K562 (cell line): ENCODE data around the gene ZMIZ1. TPM values are rescaled to one million over a fixed set of nuclear protein-coding genes. Genes with fewer than 3 reads are reported as not detected.

Experiments used
- ATAC-seq: fragments of 200-7000 bp; cut with Tn5 transposase; 3 replicates; pipeline ENCODE4 v1.9.1; 2020; ENCODE audit warnings: moderate library complexity
- BruUV-seq: library from RNA; stranded (reverse); fragments of 400-500 nt; replicated peaks from 2 replicates; lab custom pipeline; 2021; lab: Mats Ljungman, UMichigan
- CTCF ChIA-PET: fragments of 300-600 bp; formaldehyde crosslinking; extraction: SDS; loops from one replicate; lab custom pipeline; 2021; ENCODE audit warnings: low intra/inter-chr PET ratio; lab: Yijun Ruan, JAX
- POLR2A ChIA-PET: fragments of 300-600, 350-650 bp; sonication (Branson Sonifier 250); formaldehyde crosslinking; extraction: SDS; loops from one replicate; lab custom pipeline; 2021; ENCODE audit warnings: antibody characterized with exemption, inconsistent platforms; lab: Yijun Ruan, JAX
- DNase-seq, 4 experiments: peaks; one replicate each; pipeline versions ENCODE4 v3.0.0 to v3.0.0-alpha.2; 2011 to 2018; ENCODE audit warnings: low spot score in 3 of 4, mixed read lengths in 3 of 4; ENCODE audit errors: extremely low read depth in 1 of 4
- FAIRE-seq: peaks from 2 replicates; lab custom pipeline; 2011; peaks lifted over from hg19 to GRCh38; lab: Jason Lieb, UNC
- H2AFZ ChIP-seq: 2 replicates; pipeline ENCODE4 v1.6.0; 2011; ENCODE audit warnings: low read depth, low read length, control low read depth, inconsistent platforms
- H3K27ac ChIP-seq: fragments of 200-600 bp; 3 replicates; pipeline ENCODE4 v1.8.0; 2011; ENCODE audit warnings: low read depth, mild to moderate bottlenecking, control low read depth, inconsistent platforms, low read length, moderate library complexity, mixed read lengths; ENCODE audit errors: extremely low read depth
- H3K27me3 ChIP-seq, 2 experiments: fragments of 300-600 bp in 1 of 2; 2 replicates in 1 of 2; 3 replicates in 1 of 2; pipeline versions ENCODE4 v1.6.0 to v1.8.0; 2011; ENCODE audit warnings: inconsistent platforms in 2 of 2, low read length in 2 of 2, mild to moderate bottlenecking in 1 of 2, mixed read lengths in 1 of 2, moderate library complexity in 1 of 2; ENCODE audit not compliant: control insufficient read depth in 2 of 2, insufficient read depth in 2 of 2
- H3K36me3 ChIP-seq: fragments of 300-600 bp; 3 replicates; pipeline ENCODE4 v1.8.0; 2011; ENCODE audit warnings: mild to moderate bottlenecking, low read length, inconsistent platforms; ENCODE audit not compliant: control insufficient read depth, insufficient read depth
- H3K4me1 ChIP-seq, 2 experiments: fragments of 200-600 bp in 1 of 2; replicated peaks in 1 of 2; 2 replicates in 1 of 2; 3 replicates in 1 of 2; pipeline versions ENCODE4 v1.5.1 to v1.8.0; 2011; ENCODE audit warnings: inconsistent platforms in 2 of 2, low read length in 2 of 2, mild to moderate bottlenecking in 1 of 2, mixed read lengths in 1 of 2, moderate library complexity in 1 of 2; ENCODE audit not compliant: control insufficient read depth in 2 of 2, insufficient read depth in 2 of 2
- H3K4me2 ChIP-seq: 2 replicates; pipeline ENCODE4 v1.6.1; 2011; ENCODE audit warnings: low read length, control low read depth, inconsistent platforms, mixed read lengths; ENCODE audit not compliant: insufficient read depth
- H3K4me3 ChIP-seq: fragments of 200-600 bp; sonication (generic), shearing (Covaris generic); 2 replicates; pipeline ENCODE4 v1.5.1; 2016; ENCODE audit warnings: control low read depth, inconsistent platforms
- H3K79me2 ChIP-seq: fragments of 200-600 bp; 3 replicates; pipeline ENCODE4 v1.8.0; 2011; ENCODE audit warnings: low read length, inconsistent platforms; ENCODE audit not compliant: control insufficient read depth, insufficient read depth
- H3K9ac ChIP-seq, 2 experiments: 2 replicates each; pipeline versions ENCODE4 v1.6.0 to v1.6.1; 2011; ENCODE audit warnings: low read depth in 2 of 2, low read length in 2 of 2, control low read depth in 1 of 2, inconsistent platforms in 1 of 2, mild to moderate bottlenecking in 1 of 2, mixed read lengths in 1 of 2; ENCODE audit not compliant: insufficient read depth in 1 of 2
- H3K9me1 ChIP-seq: one replicate; pipeline ENCODE4 v1.6.0; 2011; ENCODE audit warnings: inconsistent platforms, mild to moderate bottlenecking, low read length, moderate library complexity; ENCODE audit not compliant: control insufficient read depth, insufficient read depth
- H3K9me3 ChIP-seq: replicated peaks from 2 replicates; pipeline ENCODE4 v1.5.1; 2011; ENCODE audit warnings: low read depth, low read length, inconsistent platforms; ENCODE audit not compliant: control insufficient read depth, insufficient read depth
- H4K20me1 ChIP-seq: replicated peaks from 2 replicates; pipeline ENCODE4 v1.6.1; 2011; ENCODE audit warnings: low read length, inconsistent platforms, mixed read lengths; ENCODE audit not compliant: control insufficient read depth, insufficient read depth
- CREM ChIP-seq: IDR thresholded peaks from 2 replicates; pipeline ENCODE4 v1.6.1; 2014; ENCODE audit warnings: antibody characterized with exemption, low read depth
- EHMT2 ChIP-seq: fragments of 450-650 bp; IDR thresholded peaks from 2 replicates; pipeline ENCODE4 v1.6.1; 2018; ENCODE audit warnings: antibody characterized with exemption
- HBP1 ChIP-seq: fragments of 450-650 bp; formaldehyde crosslinking; IDR thresholded peaks from 2 replicates; pipeline ENCODE4 v1.4.0; 2022; ENCODE audit warnings: missing genetic modification characterization
- HIVEP1 ChIP-seq: fragments of 250-450 bp; sonication (Bioruptor Pico); IDR thresholded peaks from 2 replicates; pipeline ENCODE4 v1.4.0; 2020; ENCODE audit warnings: mild to moderate bottlenecking
- HNRNPLL ChIP-seq: fragments of 200-400 bp; formaldehyde crosslinking; IDR thresholded peaks from 2 replicates; pipeline ENCODE4 v1.6.1; 2017; ENCODE audit warnings: low read length, low read depth, mild to moderate bottlenecking; ENCODE audit not compliant: poor library complexity, severe bottlenecking
- MBD2 ChIP-seq: sonication (generic); IDR thresholded peaks from 2 replicates; pipeline ENCODE4 v1.6.1; 2016; ENCODE audit warnings: low read depth, borderline replicate concordance
- ZNF140 ChIP-seq: fragments of 250-450 bp; sonication (Bioruptor Pico); IDR thresholded peaks from 2 replicates; pipeline ENCODE4 v1.8.0; 2021; ENCODE audit warnings: moderate library complexity, mild to moderate bottlenecking, inconsistent platforms
- ZNF766 ChIP-seq: fragments of 200-800 bp; sonication (Bioruptor generic); conservative IDR thresholded peaks from 2 replicates; pipeline ENCODE4 v1.6.1; 2016; ENCODE audit warnings: missing genetic modification characterization, missing compliant biosample characterization
- WGBS: fragments of 100-300 bp; shearing (Covaris generic); methylation state at CpG from one replicate; pipeline ENCODE4 v1.1.6; 2016; ENCODE audit warnings: low coverage, mixed read lengths; ENCODE audit not compliant: insufficient coverage; ENCODE audit errors: missing lambda C conversion rate; 5-methylcytosine and 5-hydroxymethylcytosine counted together
- in situ Hi-C: fragments of 300-500 bp; cut with MboI; formaldehyde crosslinking; loops from 4 replicates; pipeline ENCODE4 v1.15.0; 2018; ENCODE audit warnings: inconsistent platforms, mixed read lengths
- intact Hi-C: fragments of 100-400 bp; cut with micrococcal nuclease; formaldehyde crosslinking; loops from 2 replicates; pipeline ENCODE4 v1.14.2; 2022
- polyA plus RNA-seq, 8 experiments: library from polyadenylated mRNA; depleted of rRNA in 4 of 8; stranded (reverse) in 5 of 8; unstranded in 3 of 8; fragments of >200 nt; fragmentation: Nextera tagmentation in 2 of 8; fragmentation: Illumina TruSeq in 1 of 8; extraction: Ambion mirVana in 2 of 8; extraction: Trizol in 1 of 8; gene quantifications; 2 replicates each; pipeline versions ENCODE4 v1.2.1 to v1.2.3, GENCODE V29; 2011 to 2014; ENCODE audit warnings: inconsistent platforms in 1 of 8, missing spikeins in 1 of 8
- total RNA-seq, 7 experiments: library from RNA; depleted of rRNA in 6 of 7; stranded (reverse); fragments of >200 nt in 6 of 7; fragmentation: Illumina TruSeq in 2 of 7; extraction: Trizol in 2 of 7; gene quantifications; 2 replicates each; pipeline versions ENCODE4 v1.2.1 to v1.2.3, GENCODE V29; 2011 to 2021; ENCODE audit warnings: low replicate concordance in 1 of 7

ZMIZ1 gene
- total and polyA plus RNA-seq, 9 of the 15 experiments (the other 6 are each of a cell fraction or from before 2014, with no cell fraction given) = 1.0 to 37.3 (median 4.3) TPM

GRCh38 chr10:79140085-79140793 lies 71.5 kb downstream of the ZMIZ1 start:
- Histone ChIP-seq H4K20me1 (no peaks in the 10 kb centered on the region), H3K4me3 (no peak overlapping the region), H3K9ac (no peak overlapping the region), H3K79me2 (peaks cover 14% of the 10 kb centered on the region), H3K4me2 (no peak overlapping the region), H3K36me3 (peaks cover 43% of the 10 kb centered on the region; the same call in 2 of the 3 replicates), H2AFZ (no peak overlapping the region), H3K9me1 (peaks cover 3% of the 10 kb centered on the region), H3K4me1 (peaks cover 58 to 67% of the 10 kb centered on the region in 2 experiments), H3K27me3 (no peaks in the 10 kb centered on the region), H3K27ac (no peak overlapping the region), H3K9me3 (no peaks in the 10 kb centered on the region)
- ATAC-seq (no peak), DNase-seq (no peak), FAIRE-seq (peak; percentile 15)
- TSS peak; percentile 17 for BruUV-seq
- ChIA-PET POLR2A (interaction anchor here (2.3 kb wide), 1 partner anchor 8 kb away, joined by 20 read pairs; no protein-coding TSS in a partner anchor), CTCF (no interaction called here)
- in situ Hi-C loops (no loop called here), intact Hi-C loops (no loop called here)
- no peak for TF ChIP-seq CREM
- no peak for TF ChIP-seq ZNF766 (CRISPR knock-in tag)
- TF ChIP-seq HIVEP1 (CRISPR knock-in tag) = no peak
- TF ChIP-seq EHMT2 = no peak
- TF ChIP-seq HBP1 = peak; percentile 68; the same call in 1 of the 2 replicates
- TF ChIP-seq MBD2 = no peak
- TF ChIP-seq ZNF140 = no peak
- no peak for TF ChIP-seq HNRNPLL
- 92% methylated on average over 7 of the region's 7 CpGs for WGBS
